ENCODE results near the gene EMP1.

The EMP1 gene

DNA sequence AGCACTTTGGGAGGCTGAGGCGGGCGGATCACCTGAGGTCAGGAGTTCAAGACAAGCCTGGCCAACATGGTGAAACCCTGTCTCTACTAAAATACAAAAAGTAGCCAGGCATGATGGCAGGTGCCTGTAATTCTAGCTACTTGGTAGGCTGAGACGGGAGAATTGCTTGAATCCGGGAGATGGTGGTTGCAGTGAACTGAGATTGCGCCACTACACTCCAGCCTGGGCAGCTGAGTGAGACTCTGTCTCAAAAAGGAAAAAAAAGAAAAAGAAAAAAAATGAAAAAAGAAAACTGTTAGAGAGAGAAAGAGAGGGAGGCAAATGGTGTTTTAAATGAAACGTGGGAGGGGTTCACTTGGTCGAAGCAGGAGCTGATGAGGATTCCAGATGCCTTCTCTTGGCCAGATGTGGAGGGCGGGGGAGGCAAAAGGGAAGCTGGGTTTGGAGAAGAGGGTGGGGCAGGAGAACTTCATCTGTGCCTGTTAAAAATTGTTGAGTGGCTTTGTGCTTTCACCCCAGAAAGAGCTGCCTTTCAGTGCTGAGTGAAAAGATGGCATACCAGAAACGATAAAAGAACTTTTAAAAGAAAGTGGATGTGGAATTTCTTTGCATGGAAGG, 1.1 kb downstream of the EMP1 start:
- DNase-seq (ENCODE audit: low read depth in 2 of 2): no peak

DNA sequence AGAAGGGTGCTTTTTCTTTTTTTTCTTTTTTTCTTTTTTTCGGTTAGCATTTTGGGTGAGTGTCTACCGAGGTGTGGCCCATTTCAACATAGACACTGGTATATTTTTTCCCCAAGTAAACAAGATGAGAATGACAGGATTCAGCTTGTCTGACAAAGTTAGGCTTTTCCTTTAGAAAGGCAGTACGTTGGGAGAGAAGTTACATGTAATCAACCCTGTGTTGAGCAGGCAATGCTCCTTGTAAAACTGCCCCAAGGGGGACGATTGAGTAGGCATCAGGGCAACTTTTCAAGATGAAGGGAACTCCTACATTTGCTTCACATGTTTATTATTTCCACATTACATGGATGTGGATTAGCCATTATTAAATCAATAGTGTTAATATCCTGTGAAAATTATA, 1.7 kb downstream of the EMP1 start:
- DNase-seq (ENCODE audit: low read depth in 2 of 2): no peak

DNA sequence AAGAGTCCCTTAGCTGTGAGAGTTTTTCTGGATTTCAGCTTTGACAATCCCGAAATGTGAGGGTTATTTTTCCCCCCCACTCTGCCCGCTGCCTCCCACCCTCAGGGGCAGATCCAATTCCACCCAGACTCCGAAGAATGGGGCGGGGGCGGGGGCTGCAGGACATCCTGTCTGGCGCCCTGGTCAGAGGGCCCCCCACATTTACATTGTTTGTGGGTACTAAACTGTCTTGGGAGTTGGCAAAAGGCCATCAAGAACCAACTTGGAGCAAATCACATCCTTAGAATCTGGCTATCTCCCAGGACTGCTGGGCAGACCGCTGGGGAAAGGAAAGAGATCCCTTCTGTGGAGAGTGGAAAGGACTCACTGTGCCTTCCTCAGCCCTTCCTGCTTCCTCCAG, 2.4 kb downstream of the EMP1 start:
- DNase-seq (ENCODE audit: low read depth in 2 of 2): no peak

DNA sequence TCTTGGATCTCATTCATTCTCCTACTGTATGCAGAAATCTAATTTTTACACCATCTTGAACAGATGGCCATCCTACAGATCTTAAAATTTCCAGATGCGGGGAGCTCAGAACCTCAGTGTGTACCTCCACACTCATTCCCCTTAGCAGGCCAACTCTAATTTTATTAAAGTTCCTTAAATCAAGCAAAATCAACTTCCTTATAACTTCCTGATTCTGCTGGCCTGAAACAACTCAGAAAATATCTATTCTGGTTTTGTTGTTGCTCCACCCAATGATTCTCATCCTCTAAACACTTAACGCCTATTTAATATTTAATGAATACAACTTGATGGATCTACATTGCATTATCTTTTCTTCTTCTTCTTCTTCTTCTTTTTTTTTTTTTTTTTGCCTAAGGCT, 3.1 kb downstream of the EMP1 start:
- DNase-seq (ENCODE audit: low read depth in 2 of 2): no peak

DNA sequence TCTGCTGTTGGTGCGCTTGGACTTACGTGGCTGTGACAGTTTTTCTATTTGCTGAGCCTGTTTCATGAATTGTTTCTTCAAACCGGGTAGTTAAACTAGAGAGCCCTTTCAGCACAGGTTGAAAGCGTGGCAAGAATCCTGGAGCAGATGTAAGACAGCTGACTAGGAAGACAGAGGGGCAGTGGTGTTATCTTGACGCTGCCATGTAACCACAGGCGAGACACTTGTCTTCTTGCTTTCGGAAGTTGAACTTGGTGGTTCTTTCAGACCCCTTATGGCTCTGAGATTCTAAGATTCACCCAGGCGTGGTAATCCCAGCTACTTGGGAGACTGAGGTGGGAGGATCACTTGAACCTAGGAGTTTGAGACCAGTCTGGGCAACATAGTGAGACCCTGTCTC, 4.3 kb downstream of the EMP1 start:
- no peak for DNase-seq (ENCODE audit: low read depth in 2 of 2)

DNA sequence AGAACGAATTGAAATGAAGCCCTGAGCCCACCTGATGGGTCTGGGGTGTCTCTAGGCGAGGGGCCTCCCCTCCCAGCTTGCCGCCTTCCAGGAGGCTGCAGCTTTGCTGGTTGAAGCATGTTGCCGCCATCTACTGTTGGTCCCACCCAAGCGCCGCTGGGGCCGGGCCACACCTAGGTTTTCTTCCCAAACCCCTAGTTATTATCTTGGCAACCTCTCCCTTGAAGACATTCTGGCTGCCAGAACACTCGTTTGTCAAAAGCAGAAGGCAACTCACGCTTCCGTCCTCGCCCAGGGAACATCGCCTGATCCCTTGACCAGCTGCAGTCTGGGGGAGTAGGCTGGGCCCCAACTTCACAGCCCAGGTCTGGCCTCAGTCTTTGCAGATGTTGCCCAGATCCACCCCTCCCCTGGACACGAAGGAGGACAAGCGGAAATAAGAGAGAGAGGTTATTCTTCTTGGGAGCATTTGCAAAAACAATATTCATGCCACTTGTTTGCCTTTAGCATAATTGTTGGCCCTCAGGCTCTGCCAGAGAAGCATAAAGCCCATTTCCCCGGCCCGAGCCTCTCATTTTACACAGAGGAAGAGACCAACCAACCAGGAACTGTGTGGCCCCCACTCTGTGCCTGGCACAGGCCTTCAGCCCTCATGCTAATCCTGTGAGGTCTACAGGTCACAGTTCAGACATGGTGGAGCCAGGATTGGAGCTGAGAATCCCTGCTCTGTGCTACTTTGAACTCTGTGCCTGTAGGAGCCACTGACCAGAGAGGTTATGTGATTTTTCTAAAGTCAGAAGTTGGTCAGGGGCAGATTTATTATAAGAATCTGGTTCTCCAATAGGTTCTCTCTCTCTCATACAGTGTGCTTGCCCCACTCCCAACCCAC, 6.8 kb downstream of the EMP1 start:
- no peak for DNase-seq (ENCODE audit: low read depth in 2 of 2)

DNA sequence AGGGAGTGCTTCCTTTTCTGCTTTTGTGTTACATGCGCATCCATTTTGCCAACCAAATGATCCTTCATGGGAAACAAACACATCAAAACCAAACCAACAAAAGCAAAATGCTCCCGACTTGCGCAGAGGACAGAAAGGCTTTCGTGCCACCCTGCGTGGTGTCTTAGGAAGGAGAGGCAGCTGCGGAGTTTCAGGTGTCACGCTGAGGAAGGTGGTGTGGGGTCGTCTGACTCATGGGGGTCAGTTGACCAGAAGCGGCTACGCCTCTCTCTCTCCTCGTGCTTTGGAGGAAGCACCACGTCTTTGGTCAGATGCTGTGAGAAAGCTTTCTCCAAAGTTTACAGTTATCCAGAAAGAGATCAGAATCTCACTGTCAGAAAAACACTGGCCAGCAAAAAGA, 7.9 kb downstream of the EMP1 start:
- DNase-seq (ENCODE audit: low read depth in 2 of 2): no peak

DNA sequence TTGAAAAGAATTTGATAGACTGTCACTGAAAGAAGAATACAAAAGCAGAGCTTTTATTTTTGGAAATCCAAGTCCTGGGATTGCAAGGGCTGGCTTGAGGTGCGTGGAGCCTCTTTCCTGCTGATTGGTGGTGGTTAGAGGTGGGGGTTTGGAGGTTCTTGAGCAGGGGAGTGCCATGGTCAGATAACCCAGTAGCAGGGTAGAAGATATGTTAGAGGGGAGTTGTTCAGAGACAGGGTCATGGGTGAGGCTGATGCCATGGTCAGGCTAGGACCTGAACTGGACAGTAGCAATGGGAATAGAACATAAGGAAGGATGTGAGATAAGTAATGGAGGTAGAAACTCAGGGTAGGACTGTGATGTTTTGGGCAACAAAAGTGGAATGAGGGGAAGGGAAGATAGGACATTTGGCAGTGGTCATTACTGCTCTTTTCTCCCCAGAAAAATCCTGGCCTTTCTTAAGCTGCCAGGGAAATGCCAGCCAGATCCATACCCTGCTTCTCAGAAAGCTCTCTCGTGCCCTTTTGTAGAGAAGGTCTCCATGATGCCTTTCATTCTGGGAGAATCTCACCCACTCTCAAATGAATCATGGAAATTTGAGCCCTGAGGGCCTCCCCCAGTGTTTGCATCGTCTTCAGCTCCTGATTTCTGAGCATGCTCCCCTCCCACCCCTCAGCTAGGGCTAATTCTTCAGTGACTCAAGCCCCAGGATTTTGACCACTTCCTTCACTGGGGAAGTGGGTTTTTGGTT, 9.5 kb downstream of the EMP1 start:
- no peak for DNase-seq (ENCODE audit: low read depth in 2 of 2)

DNA sequence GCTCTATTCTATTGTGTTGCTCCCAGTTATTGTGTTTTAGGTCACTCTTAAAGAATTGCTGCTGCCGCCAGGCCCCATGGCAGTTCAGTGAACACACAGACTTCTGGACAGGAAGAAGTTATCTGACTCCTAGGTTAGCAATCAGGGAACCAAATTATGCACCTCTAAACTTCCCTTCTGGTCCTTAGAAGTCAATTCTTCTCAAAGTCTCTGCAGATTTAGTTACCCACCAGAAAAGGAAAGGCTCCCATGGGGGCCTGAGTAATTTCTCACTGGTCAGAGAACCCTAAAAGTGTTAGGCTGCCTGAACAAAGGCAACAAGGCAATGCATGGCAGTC, 10.0 kb downstream of the EMP1 start:
- DNase-seq (ENCODE audit: low read depth in 2 of 2): no peak

DNA sequence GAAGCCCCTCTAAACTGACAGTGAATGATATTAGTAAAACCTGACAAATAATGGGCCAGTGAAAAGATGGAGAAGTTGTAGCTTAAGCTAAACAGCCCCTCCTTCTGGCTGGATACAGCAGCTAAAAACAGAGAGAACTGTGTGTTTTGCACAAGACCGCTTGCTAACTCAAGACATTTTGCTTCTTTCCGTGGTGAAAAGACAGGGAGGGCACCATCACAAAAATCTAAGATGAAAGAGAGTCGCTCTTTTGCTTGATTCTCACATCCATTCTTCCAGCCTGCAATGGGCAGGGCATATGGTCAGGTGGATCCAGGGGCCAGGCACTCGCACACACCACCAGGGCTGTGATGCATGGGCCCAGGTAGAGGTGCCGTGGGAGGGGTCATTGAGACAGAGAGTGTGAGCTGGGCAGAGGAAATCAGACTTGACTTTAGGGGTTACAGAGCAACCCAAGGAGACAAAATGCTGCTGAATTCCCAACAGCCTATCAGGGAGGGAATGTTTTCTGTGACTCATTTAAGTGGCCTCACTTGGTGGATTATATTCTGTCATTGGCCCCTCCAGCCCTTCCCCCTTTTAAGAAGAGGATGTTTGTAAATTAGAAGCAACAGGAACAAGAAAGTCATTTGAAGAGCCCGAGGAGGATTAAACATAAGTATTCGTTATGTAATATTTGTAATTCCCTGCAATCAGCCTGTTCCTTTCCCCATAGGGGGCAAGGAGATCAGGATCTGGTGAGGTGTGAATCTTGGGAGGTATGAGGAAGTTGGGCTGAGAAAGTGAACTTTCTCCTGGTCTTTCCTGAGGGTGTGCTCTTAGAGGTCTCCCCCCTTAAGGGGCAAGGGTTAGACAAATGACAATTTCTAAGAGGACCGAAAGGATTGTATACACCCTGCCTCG, 12.3 kb downstream of the EMP1 start:
- no peak for DNase-seq (ENCODE audit: low read depth in 2 of 2)

DNA sequence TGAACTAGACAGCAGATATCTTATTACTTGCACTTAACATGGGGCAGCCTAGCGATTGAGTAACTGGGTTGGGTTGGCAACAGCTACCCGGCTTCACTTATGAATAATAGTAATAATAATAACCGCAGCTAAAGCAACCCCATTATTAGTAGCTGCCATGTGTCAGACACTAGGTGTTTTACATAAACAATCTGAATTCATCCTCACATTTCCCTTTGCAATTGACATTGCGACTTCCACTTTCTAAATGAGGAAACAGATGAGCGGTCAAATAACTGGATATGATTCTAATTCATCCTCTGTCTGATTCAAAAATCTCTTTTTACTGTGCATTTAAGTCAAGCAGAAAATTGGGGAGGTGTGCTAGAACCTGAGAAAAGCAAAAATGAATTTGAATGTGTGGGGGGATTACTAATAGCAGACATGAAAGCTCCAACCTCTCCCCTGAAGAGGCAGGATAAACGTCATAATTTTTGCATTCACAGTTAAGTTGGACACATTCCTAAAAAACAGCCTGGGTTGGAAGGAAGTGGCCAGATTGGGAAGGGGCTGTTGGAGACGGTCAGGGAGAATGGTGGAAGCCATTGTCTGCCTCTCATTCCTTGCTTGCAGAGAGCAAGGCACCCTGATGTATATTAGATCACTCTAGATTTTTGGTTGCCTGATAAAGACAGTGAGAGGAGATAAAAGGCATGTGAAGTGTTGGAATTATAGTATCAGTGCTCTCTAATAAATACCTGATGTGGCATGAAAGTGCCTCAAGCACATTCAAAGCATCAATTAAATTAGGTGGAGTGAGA, 13.1 kb downstream of the EMP1 start:
- DNase-seq (ENCODE audit: low read depth in 2 of 2): no peak

DNA sequence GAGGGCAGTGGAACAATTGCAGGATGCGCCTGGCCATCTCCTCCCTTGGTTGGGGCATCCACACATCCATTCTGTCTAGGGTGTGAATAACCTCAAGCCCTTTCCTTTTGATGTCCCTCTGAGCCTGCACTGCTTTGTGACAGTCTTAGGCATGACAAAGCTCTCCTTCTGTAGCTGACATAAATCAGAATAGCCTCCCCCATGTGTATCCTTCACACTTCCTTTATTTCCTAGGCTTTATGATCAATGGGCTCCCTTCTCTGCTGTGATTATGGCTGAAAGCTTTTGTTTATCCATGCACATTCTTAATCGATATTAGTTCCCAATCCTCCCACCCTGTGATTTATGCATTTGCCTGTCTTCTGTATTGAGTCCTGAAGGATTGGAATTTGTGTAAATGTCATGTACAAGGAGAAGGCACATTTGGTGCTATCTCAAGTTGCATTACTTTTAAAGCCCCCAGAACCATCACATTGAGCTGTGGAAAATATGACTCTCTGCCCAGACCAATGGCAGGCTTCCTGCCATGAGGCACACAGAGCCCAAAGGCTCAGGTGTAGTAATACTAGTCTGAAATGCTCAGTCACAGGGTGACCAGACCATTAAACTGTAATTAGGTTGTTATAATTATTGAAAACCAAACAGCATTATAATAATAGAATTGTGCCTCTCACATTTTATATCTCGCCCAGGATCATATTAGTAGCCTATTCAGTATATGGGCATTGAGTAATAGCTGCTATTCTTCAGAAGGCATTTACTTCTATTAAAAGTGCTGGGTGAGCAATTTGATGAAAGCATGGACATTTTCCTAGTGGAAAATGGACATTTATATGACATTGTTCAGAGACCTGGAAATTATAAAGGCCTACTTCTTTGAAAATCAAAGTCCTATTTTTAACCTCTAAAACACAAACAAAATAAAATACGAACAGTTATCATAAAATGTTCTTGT, 14.0 kb downstream of the EMP1 start:
- no peak for DNase-seq (ENCODE audit: low read depth in 2 of 2)

DNA sequence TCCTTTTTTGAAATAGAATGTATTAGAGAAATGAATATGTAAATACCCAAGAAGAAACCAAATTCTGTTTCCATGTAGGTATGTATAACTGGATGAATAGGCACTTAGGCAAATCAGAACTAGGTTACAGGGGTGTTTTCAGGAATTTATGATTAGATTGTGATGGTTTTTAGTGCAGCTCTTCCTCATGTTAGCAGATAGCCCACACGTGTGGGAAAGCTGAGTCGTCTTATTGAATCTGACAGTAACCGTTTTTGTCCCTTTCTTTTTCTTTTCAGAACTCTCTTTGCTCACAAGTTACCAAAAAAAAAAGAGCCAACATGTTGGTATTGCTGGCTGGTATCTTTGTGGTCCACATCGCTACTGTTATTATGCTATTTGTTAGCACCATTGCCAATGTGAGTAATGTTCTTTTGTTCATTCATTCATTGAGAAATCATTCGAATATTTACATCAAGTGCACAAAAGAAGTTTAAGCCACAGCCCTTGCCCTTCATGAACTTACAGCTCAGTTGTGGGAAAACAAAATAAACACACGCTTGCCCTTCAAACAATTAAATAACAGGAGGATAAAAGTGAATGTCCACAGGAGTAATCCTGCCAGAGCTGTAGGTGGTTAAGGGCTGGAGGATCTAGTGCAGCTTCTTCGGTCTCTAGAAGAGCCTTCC, 14.8 kb downstream of the EMP1 start:
- DNase-seq (ENCODE audit: low read depth in 2 of 2): no peak

DNA sequence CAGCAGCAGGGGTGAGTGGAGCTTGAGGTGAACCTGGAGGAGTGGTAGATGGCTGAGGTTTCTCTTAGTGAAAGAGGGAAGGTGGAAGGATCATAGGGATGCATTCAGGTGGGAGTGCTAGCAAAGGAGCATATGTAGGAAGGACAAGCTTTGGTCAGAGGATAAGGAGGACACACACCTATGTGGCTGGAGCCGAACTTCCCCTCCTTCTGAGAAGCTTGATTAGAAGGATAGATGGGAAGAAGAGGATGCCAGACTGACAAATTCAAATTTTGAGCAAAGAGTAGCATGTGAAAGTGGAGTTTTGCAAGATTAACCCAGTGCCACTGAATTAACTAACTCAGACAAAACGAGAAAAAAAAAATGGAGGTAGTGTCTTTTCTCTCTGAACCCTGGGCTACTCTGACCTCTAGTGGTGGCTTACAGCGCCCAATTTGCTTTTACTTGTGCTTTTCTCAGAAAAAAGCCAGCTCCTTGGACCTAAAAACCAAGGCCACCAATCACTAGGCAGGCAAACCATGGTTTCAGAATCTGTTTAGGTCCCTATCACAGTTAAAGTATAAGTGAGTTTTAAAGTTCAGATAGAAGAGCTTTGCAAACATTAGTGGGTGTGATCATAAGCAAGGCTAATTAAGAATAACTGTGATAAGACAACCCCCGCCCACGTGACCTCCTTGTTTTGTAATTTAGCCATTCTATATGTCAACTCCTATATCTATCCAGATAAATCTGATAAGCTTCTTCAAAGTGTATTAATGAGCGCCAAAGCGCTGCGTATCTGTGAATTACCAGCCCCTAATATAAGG, 15.5 kb downstream of the EMP1 start:
- peak; percentile 42 to 62 for DNase-seq (ENCODE audit: low read depth in 2 of 2)

DNA sequence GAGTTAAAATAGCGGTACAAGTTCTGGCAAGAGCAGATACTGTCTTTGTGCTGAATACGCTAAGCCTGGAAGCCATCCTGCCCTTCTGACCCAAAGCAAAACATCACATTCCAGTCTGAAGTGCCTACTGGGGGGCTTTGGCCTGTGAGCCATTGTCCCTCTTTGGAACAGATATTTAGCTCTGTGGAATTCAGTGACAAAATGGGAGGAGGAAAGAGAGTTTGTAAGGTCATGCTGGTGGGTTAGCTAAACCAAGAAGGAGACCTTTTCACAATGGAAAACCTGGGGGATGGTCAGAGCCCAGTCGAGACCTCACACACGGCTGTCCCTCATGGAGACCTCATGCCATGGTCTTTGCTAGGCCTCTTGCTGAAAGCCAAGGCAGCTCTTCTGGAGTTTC, 18.5 kb downstream of the EMP1 start:
- no peak for DNase-seq (ENCODE audit: low read depth in 2 of 2)

DNA sequence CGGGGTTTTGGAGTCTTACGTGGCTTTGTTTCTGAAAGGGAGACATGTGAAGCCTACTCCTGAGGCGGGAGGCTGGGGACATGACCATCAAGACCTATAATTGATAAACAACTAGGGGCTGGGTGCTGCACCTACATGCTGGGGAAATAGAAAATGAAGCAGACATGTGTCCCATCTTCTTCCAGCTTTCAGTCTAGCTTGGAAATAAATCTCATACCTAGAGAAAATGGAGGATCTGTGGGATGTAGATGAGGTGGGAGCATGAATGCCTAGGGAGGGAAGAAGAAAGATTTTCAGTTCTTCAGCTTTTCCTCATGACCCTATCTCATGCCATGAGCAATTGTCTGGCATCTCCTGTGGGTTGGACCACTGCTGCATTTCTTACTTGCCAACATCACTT, 22.1 kb downstream of the EMP1 start:
- no peak for DNase-seq (ENCODE audit: low read depth in 2 of 2)

DNA sequence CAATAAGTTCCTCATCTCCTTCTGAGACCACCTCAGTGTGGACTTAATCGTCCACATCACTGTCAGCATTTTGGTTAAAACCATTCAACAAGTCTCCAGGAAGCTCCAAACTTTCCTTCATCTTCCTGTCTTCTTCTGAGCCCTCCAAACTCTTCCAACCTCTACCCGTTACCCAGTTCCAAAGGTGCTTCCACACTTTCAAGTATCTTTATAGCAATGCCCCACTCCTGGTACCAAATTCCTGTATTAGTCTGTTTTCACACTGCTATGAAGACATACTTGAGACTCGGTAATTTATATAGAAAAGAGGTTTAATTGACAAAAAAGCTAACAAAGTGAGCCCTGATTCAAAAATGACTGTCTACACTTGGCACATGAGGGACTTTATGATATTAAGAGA, 22.8 kb downstream of the EMP1 start:
- no peak for DNase-seq (ENCODE audit: low read depth in 2 of 2)

DNA sequence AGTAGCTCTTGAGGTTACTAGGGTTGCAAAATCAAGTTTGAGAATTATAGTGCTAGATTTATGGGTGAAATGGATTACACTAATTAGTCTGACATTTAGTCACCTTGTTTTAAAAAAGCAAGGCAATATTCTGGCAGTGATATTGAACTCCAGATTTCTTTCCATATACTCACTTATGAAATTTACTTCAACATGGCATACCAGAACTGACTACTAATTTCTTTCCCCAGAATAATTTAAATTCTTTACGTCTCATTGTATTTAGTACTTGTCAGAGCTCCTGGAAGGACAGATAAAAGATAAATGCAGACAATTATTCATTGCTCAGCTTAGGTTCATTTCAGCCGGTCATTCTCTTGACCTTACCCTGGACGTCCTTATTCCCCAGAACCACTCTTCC, 24.3 kb downstream of the EMP1 start:
- no peak for DNase-seq (ENCODE audit: low read depth in 2 of 2)

DNA sequence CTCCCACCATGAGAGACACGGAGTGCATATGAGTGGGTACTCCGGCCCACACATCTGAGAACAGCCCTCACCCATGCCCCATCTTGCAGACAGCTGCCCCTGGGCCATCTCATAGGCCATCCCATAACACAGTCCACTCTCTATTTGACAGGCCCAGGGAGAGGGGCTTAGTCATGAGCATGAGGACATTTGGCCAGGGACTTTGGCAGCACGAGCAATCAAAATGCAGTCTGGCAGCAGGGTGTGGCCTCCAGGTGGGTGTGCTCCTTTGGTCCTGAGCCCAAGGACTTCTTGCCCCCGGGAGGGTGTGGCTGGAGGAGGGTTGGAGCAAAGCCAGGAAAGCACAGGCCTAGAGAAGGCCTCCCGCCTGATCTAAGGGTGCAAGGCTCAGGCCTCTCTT, 25.6 kb downstream of the EMP1 start:
- no peak for DNase-seq (ENCODE audit: low read depth in 2 of 2)

All from stimulated activated CD4-positive, alpha-beta T cell treated with anti-CD3 and anti-CD28 coated beads, Interleukin-1b, Interleukin-23, amount 100 ng/mL, for 4 hours (primary cell).